Endometrial microvascular endothelial cells (primary cell): ENCODE measurements around the gene DTHD1. TPM values are rescaled to one million over a fixed set of nuclear protein-coding genes. Genes with fewer than 3 reads are reported as not detected.

ENCODE experiments used
- in situ Hi-C: cut with HindIII; loops from 2 replicates; pipeline ENCODE4 v1.10.0; 2017; ENCODE audit warnings: low sequenced_read_pairs, low pct_unique_long_range_greater_than_20kb; ENCODE audit errors: inconsistent ontology term
- total RNA-seq: library from RNA; depleted of rRNA; stranded (reverse); fragments of >200 nt; gene quantifications from one replicate; pipeline ENCODE4 v1.2.3, GENCODE V29; 2015; ENCODE audit errors: inconsistent ontology term

The DTHD1 gene
- total RNA-seq, 1 donor from 2014 or later, result not detected

GRCh38 chr4:36332023-36332781 is 50.8 kb downstream of the DTHD1 start:
- in situ Hi-C loops, result no loop called here

GRCh38 chr4:36332782-36333131 is 51.3 kb downstream of the DTHD1 start:
- in situ Hi-C loops, result no loop called here

DNA sequence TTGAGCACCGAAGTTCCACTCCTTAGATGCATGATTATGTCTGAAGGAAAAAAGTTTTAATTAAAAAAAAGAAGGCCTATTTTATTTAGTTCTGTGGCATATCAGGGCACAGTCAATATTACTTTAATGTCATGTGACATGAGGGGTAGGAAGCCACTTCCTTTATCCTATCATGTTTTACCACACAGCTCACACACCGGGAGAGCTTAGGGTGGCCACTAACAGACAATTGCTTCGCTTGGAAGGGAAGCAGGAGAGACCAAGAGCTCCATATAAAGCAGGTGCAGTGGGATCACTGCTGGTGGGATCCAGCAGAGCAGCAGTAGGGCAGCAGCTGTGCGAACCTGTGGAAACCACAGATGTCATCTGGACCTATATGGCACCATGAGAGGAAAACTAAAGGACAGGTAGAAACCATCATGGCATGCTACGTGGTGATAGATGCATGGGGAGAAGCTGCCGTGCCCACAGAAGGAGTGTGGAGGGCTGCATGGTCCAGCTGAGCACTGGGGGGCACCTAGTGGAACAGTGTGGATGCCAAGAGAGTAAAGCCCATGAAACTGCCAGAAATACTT is 52.0 kb downstream of the DTHD1 start:
- in situ Hi-C loops, result no loop called here

DNA sequence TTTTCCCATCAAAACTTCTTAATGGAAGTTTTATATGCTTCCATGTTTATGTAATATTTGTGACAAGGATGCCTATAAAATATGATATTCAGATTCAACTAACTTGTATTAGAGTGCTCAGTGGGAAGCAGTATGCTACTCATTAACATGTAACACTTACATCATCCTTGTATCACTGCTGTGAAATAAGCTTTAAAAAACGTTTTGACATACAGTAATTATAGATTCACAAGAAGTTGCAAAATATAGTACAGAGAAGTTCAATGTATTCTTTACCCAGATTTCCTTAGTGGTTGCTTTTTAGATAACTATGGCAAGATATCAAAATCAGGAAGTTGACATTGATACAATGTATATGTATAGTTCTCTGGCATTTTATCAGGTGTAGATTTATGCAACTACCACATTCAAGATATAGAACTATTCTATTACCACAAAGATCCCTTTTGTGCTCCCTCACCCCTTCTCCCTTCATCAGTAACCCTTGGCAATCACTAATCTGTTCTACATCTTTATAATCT is 56.3 kb downstream of the DTHD1 start:
- in situ Hi-C loops, result no loop called here

- in situ Hi-C loops, result no loop called here
Measured at GRCh38 chr4:36338973-36339372, 57.6 kb downstream of the DTHD1 start.

GRCh38 chr4:36341936-36342335 is 60.5 kb downstream of the DTHD1 start:
- in situ Hi-C loops, result no loop called here

DNA sequence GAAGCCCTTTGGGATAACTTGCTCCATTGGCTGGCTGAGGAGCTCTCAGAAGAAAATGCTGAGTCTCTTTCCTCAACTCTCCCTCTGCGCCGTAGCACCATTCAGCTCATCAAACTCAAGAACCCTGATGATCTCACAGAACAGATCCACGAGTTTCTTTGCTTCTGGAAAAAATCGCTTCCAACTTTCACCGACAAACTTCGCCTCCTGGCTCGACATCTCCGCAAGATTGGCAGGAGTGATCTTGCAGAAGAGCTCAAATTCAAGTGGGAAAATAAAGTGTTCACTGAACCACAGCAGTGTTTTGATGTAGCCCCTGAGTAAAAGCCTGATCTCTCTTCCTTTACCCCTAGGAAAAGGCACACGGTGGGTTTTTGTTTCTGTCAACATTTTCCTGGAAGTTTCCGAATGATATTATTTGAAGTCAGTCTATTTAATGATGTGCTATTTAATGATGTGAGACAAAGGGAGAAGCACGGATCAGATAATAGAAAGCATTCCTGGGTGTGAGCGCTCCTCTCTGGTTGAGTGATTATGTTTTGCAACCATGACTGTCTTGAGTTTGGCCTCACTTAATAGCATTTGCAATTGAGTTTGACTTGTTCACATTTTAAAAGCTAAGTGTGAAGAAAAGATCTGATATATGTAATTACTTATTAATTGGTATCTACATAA is 62.2 kb downstream of the DTHD1 start:
- in situ Hi-C loops, result no loop called here

GRCh38 chr4:36348403-36348938 is 67.1 kb downstream of the DTHD1 start:
- in situ Hi-C loops, result no loop called here

DNA sequence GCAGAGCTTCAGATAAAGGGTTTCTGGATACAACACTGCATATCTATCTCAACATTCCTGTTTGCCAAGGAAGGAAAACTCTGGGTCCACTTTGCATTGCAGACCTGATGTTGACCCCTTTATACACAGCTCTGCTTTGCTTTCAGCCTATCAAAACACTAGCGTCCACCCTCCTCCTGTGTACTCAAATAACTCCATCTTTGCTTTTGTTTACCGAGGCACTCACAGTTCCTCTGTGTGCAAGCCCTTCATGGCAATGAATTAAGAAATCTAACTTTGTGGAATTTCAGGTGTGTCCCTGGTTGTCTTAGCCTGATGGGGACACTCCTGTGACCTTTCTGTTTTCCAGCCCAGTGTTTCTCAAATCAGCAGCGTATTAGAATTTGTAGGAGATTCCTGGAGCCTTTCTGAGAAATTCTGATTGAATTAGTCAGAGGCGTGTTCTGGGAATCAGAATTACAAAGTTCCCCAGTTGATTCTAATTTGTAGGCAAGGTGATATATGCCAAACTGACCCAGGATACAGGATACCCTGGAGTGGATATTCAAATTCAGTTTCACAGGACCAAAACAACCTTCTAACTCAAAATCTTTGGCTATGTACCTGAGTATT is 68.6 kb downstream of the DTHD1 start:
- in situ Hi-C loops, result no loop called here

DNA sequence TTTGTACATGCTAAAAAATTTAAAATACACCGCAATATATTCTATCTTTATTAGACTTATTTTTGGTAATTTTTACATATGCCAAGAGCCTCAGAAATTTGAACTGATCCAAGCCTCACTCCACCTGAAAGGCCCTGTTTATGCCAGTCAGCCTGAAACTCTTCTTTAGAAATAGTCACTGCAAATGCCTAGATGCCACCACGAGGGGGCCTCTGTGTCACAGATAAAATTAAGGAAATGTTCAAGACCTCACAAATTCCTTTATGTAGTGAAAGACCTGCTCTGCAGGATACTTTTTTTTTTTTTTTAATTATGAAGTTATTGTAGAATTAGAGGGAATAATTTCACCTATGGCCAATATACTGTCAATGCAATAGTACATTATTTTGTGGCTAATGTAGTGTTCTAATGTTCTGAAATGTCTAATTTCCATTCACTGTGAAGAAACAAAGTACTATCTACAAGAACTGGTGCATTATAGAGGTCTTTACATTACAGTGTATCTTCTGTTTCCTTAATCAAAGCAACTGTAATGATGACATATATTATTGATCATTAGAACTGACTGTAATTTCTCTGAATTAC is 69.8 kb downstream of the DTHD1 start:
- in situ Hi-C loops, result no loop called here

DNA sequence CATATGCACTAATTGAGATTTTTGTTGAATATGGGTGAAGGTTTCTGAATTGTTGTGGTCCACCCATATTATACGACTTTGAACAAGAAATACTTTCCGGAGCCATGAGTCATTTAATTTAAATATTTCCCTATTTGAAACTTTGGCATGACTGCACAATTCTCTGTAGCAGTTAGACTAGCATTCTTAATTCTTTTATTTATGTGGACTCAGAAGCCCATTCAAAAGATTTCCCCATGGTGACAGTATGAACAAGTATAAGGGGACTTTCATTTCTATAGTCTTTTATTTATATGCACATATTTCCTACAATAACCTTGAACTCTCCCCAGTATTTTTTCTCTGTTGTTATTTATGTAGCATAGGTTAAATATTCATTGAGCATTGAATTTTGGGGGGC is 72.6 kb downstream of the DTHD1 start:
- in situ Hi-C loops, result no loop called here

DNA sequence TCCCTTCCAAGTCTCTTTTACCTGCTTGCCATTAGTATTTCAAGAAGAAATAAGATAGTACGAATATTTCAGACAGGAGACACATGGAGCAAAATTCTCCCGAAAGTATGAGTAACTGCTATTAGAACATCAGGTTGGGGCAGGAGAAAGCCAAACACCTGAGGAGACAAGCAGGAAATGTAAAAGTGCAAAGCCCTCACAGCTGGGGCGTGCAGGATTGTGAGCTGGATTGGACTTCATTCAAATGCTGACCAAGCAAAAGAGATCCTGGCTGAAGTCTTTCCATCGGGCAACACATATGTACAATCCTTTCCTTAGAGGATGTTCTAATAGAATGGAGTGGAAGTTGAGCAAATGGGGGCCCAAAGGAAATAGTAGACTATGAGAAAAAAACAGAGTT is 76.8 kb downstream of the DTHD1 start:
- in situ Hi-C loops, result no loop called here

DNA sequence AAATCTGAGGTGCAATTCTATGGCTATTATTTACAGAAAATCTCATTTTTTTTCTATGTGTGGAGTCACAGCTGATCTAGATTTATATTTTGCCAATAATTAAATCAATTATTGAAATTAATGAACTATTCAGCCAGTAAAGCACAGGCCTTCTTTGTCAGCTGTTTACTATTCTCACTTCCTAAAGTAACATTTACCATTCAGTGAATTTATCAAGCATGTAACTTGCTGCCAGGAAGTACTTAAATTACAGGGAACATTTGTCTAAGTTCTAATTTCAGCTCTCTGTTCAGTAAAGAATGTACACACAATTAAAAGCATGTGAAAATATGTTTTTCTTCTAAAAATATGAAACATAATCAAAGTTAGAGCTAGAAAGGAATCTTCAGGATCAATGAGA is 79.3 kb downstream of the DTHD1 start:
- in situ Hi-C loops, result no loop called here

GRCh38 chr4:36363024-36363423 is 81.6 kb downstream of the DTHD1 start:
- in situ Hi-C loops, result no loop called here

DNA sequence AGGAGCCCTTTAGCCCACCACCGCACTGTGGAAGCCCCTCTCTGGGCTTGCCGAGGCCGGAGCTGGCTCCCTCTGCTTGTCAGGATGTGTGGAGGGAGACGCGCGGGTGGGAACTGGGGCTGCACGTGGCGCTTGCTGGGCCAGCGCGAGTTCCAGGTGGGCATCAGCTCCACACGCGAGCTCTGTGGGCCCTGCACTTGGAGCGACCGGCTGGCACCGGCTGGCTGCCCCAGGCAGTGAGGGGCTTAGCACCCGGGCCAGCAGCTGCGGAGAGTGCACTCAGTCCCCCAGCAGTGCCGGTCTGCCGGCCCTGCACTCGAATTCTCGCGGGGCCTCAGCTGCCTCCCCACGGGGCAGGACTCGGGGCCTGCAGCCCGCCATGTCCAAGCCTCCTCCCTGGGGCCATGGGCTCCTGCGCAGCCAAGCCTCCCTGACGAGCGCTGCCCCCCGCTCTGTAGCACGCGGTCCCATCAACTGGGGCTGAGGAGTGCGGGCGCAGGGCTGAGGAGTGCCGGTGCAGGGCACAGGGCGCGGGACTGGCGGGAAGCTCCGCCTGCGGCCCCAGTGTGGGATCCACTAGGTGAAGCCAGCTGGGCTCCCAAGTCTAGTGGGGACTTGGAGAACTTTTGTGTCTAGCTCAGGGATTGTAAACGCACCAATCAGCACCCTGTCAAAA is 93.6 kb downstream of the DTHD1 start:
- in situ Hi-C loops, result no loop called here

DNA sequence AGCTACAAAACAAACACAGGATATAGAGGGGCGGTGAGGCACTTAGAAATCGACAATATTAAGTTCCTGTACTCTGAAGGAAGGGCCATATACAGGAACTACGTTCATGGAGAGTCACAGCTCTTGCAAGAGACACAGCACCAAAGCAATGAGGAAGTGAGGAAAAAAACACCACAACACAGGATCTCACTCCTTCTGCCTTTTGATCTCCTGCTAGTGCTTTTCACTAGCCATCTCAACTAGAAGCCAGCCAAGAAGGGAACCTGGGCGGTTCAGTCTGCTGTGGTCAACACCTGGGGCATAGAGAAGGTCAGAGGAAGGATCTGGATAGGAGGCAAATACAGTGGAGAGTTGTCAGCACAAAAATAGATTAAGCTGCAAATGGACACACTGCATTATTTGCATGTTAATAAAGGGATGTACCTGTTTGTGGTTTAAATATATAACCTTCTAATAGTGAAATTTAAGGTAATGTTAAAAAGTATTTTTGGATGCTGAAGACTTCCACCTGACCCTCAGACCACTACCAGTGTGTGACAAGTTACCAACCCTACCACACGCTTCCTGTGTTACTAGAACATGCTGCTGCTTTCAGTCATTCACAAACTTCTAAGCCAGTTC is 104.6 kb downstream of the DTHD1 start:
- in situ Hi-C loops, result no loop called here

GRCh38 chr4:36386691-36387090 is 105.3 kb downstream of the DTHD1 start:
- in situ Hi-C loops, result no loop called here

GRCh38 chr4:36388710-36389109 is 107.3 kb downstream of the DTHD1 start:
- in situ Hi-C loops, result no loop called here
